HEK293 (cell line): ENCODE data around the gene ASCC2.

Experiments used
- CTCF ChIA-PET: fragments of 350-600 bp; formaldehyde crosslinking; extraction: SDS; loops from one replicate; lab custom pipeline; 2021; ENCODE audit warnings: antibody characterized with exemption; lab: Yijun Ruan, JAX
- POLR2A ChIA-PET: fragments of 300-600 bp; formaldehyde crosslinking; extraction: SDS; loops from one replicate; lab custom pipeline; 2020; ENCODE audit warnings: antibody characterized with exemption, inconsistent platforms; lab: Yijun Ruan, JAX
- H3K27ac ChIP-seq: fragments of 200-500 bp; sonication (Bioruptor generic); 2 replicates; pipeline ENCODE4 v1.5.1; 2014; ENCODE audit warnings: low read depth, low read length, control low read depth, inconsistent platforms; ENCODE audit errors: extremely low read depth
- H3K36me3 ChIP-seq, 2 experiments: fragments of 200-500 bp in 1 of 2; sonication (Bioruptor generic) in 1 of 2; 1 replicate in 1 of 2; 2 replicates in 1 of 2; pipeline ENCODE4 v1.5.1; 2014 to 2017; ENCODE audit warnings: inconsistent platforms in 2 of 2, low read length in 2 of 2; ENCODE audit not compliant: control insufficient read depth in 2 of 2, insufficient read depth in 1 of 2
- H3K4me1 ChIP-seq: fragments of 200-500 bp; sonication (Bioruptor generic); 2 replicates; pipeline ENCODE4 v1.5.1; 2014; ENCODE audit warnings: mild to moderate bottlenecking, low read length, inconsistent platforms; ENCODE audit not compliant: control insufficient read depth, insufficient read depth
- H3K4me3 ChIP-seq: 2 replicates; pipeline ENCODE4 v1.5.1; 2011; ENCODE audit warnings: low read depth, mild to moderate bottlenecking, control low read depth, low read length, moderate library complexity
- H3K9me3 ChIP-seq: fragments of 200-500 bp; sonication (Bioruptor generic); 2 replicates; pipeline ENCODE4 v1.5.1; 2014; ENCODE audit warnings: low read depth, low read length, inconsistent platforms; ENCODE audit not compliant: control insufficient read depth, insufficient read depth
- GLIS1 ChIP-seq: fragments of 450-650 bp; formaldehyde crosslinking; IDR thresholded peaks from 2 replicates; pipeline ENCODE4 v1.5.1; 2016; ENCODE audit warnings: missing biosample characterization, missing genetic modification characterization
- KLF1 ChIP-seq: fragments of 450-650 bp; formaldehyde crosslinking; IDR thresholded peaks from 2 replicates; pipeline ENCODE4 v1.5.1; 2016; ENCODE audit warnings: missing biosample characterization, missing genetic modification characterization
- KLF16 ChIP-seq: fragments of 450-650 bp; formaldehyde crosslinking; IDR thresholded peaks from 2 replicates; pipeline ENCODE4 v1.5.1; 2017; ENCODE audit warnings: missing biosample characterization, missing genetic modification characterization
- SCRT1 ChIP-seq: fragments of 450-650 bp; formaldehyde crosslinking; IDR thresholded peaks from 2 replicates; pipeline ENCODE4 v1.5.1; 2016; ENCODE audit warnings: missing biosample characterization, missing genetic modification characterization, borderline replicate concordance
- SP2 ChIP-seq: fragments of 450-650 bp; formaldehyde crosslinking; IDR thresholded peaks from 2 replicates; pipeline ENCODE4 v1.5.1; 2016; ENCODE audit warnings: missing biosample characterization, missing genetic modification characterization
- ZBTB17 ChIP-seq: fragments of 450-650 bp; formaldehyde crosslinking; IDR thresholded peaks from 2 replicates; pipeline ENCODE4 v1.5.1; 2016; ENCODE audit warnings: missing biosample characterization, missing genetic modification characterization
- ZFP41 ChIP-seq: fragments of 450-650 bp; formaldehyde crosslinking; IDR thresholded peaks from 2 replicates; pipeline ENCODE4 v1.5.1; 2016; ENCODE audit warnings: missing biosample characterization, missing genetic modification characterization, borderline replicate concordance
- ZNF121 ChIP-seq: fragments of 450-650 bp; formaldehyde crosslinking; IDR thresholded peaks from 2 replicates; pipeline ENCODE4 v1.5.1; 2016; ENCODE audit warnings: missing biosample characterization, missing genetic modification characterization
- ZNF169 ChIP-seq: fragments of 450-650 bp; formaldehyde crosslinking; IDR thresholded peaks from 2 replicates; pipeline ENCODE4 v1.5.1; 2016; ENCODE audit warnings: missing biosample characterization, missing genetic modification characterization
- ZNF223 ChIP-seq: fragments of 450-650 bp; formaldehyde crosslinking; IDR thresholded peaks from 2 replicates; pipeline ENCODE4 v1.5.1; 2016; ENCODE audit warnings: missing biosample characterization, missing genetic modification characterization
- ZNF302 ChIP-seq: fragments of 450-650 bp; formaldehyde crosslinking; IDR thresholded peaks from 2 replicates; pipeline ENCODE4 v1.5.1; 2016; ENCODE audit warnings: missing biosample characterization, missing genetic modification characterization, low read depth
- ZNF354C ChIP-seq: fragments of 450-650 bp; formaldehyde crosslinking; IDR thresholded peaks from 2 replicates; pipeline ENCODE4 v1.5.1; 2016; ENCODE audit warnings: missing biosample characterization, missing genetic modification characterization, low read depth, borderline replicate concordance
- ZNF404 ChIP-seq: fragments of 450-650 bp; formaldehyde crosslinking; IDR thresholded peaks from 2 replicates; pipeline ENCODE4 v1.5.1; 2017; ENCODE audit warnings: missing biosample characterization, missing genetic modification characterization
- ZNF623 ChIP-seq: fragments of 450-650 bp; formaldehyde crosslinking; IDR thresholded peaks from 2 replicates; pipeline ENCODE4 v1.5.1; 2016; ENCODE audit warnings: missing biosample characterization, missing genetic modification characterization
- ZNF768 ChIP-seq: fragments of 450-650 bp; formaldehyde crosslinking; IDR thresholded peaks from 2 replicates; pipeline ENCODE4 v1.5.1; 2018; ENCODE audit warnings: missing biosample characterization, mild to moderate bottlenecking, missing genetic modification characterization
- TF ChIP-seq, protein P1 (sequence below): fragments of 450-650 bp; formaldehyde crosslinking; IDR thresholded peaks from 2 replicates; pipeline ENCODE4 v1.5.1; 2016; ENCODE audit warnings: missing biosample characterization, missing genetic modification characterization
- TF ChIP-seq, protein P2 (sequence below): IDR thresholded peaks from 2 replicates; pipeline ENCODE4 v1.6.1; 2011; ENCODE audit warnings: mild to moderate bottlenecking, low read depth, low read length, borderline replicate concordance
- TF ChIP-seq, protein P3 (sequence below): fragments of 450-650 bp; formaldehyde crosslinking; IDR thresholded peaks from 2 replicates; pipeline ENCODE4 v1.5.1; 2017; ENCODE audit warnings: missing biosample characterization, missing genetic modification characterization

ASCC2 gene

DNA sequence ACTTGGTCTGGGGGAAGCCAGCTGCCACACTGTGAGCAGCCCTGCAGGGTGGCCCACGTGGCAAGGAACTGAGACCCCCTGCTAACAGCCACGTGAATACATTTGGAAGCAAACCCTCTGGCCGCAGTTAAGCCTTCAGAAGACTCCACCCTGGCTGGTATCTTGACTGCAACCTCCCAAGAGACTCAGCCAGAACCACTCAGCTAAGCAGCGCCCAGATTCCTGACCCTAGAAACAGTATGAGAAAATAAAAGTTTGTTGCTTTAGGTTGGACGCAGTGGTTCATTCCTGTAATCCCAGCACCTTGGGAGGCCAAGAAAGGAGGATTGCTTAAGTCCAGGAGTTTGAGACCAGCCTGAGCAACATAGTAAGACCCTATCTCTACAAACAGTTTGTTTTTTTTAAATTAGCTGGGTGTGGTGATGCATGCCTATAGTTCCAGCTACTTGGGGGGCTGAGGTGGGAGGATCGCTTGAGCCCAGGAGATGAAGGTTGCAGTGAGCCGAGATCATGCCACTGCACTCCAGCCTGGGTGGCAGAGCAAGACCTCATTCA is 79.9 kb downstream of the ASCC2 start:
- CTCF ChIA-PET, result interaction anchor here (0.8 kb wide), 1 partner anchor 49 kb away, joined by 4 read pairs; no protein-coding TSS in a partner anchor
- H3K36me3 ChIP-seq, result no peaks in the 10 kb centered on the region
- TF ChIP-seq GLIS1 (tag by site-specific recombination), result peak; percentile 67
- TF ChIP-seq, protein P1, sequence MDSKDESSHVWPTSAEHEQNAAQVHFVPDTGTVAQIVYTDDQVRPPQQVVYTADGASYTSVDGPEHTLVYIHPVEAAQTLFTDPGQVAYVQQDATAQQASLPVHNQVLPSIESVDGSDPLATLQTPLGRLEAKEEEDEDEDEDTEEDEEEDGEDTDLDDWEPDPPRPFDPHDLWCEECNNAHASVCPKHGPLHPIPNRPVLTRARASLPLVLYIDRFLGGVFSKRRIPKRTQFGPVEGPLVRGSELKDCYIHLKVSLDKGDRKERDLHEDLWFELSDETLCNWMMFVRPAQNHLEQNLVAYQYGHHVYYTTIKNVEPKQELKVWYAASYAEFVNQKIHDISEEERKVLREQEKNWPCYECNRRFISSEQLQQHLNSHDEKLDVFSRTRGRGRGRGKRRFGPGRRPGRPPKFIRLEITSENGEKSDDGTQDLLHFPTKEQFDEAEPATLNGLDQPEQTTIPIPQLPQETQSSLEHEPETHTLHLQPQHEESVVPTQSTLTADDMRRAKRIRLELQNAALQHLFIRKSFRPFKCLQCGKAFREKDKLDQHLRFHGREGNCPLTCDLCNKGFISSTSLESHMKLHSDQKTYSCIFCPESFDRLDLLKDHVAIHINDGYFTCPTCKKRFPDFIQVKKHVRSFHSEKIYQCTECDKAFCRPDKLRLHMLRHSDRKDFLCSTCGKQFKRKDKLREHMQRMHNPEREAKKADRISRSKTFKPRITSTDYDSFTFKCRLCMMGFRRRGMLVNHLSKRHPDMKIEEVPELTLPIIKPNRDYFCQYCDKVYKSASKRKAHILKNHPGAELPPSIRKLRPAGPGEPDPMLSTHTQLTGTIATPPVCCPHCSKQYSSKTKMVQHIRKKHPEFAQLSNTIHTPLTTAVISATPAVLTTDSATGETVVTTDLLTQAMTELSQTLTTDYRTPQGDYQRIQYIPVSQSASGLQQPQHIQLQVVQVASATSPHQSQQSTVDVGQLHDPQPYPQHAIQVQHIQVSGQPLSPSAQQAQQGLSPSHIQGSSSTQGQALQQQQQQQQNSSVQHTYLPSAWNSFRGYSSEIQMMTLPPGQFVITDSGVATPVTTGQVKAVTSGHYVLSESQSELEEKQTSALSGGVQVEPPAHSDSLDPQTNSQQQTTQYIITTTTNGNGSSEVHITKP (tag by site-specific recombination), result peak; percentile 69
- no peak for TF ChIP-seq ZNF302 (tag by site-specific recombination)
- TF ChIP-seq, all 188 proteins: peak for 2
- no peak overlapping the region for H3K27ac ChIP-seq
- peaks cover 2% of the 10 kb centered on the region; the same call in 1 of the 2 replicates for H3K4me1 ChIP-seq
- H3K4me3 ChIP-seq, result no peak overlapping the region
- H3K9me3 ChIP-seq, result no peaks in the 10 kb centered on the region
- POLR2A ChIA-PET, result interaction anchor here (0.9 kb wide), 1 partner anchor 9 kb away, joined by 3 read pairs; the partner anchor contains the start of genes UQCR10 and ZMAT5

DNA sequence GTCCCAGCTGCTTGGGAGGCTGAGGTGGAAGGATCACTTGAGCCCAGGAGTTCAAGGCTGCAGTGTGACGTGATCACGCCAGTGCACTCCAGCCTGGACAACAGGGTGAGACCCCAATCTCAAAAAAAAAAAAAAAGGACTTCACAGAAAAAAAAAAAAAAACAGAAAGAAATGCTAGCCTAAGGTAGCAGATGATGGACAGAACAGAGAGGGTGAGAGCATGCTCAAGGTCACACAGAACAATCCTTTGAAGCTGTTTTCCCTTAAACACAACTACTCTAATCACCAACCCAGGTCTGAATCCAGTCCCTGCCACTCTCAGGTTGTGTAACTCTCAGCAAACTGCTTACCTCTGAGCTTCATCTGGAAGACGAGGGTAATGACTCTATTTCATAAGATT is 81.0 kb downstream of the ASCC2 start:
- H3K4me3 ChIP-seq, result no peak overlapping the region
- peaks cover 2% of the 10 kb centered on the region; the same call in 1 of the 2 replicates for H3K4me1 ChIP-seq
- TF ChIP-seq ZNF169 (tag by site-specific recombination) (no peak), ZNF768 (tag by site-specific recombination) (peak; percentile 73; the same call in 1 of the 2 replicates)
- no peak overlapping the region for H3K27ac ChIP-seq
- H3K9me3 ChIP-seq, result no peaks in the 10 kb centered on the region
- ChIA-PET CTCF (interaction anchor here (0.5 kb wide), 1 partner anchor 15 kb away, joined by 3 read pairs; no protein-coding TSS in a partner anchor), POLR2A (interaction anchor here (0.7 to 1.6 kb wide), 4 partner anchors 9 to 372 kb away, joined by 3 to 5 read pairs (median 4); partner anchors contain the start of gene ZMAT5)
- H3K36me3 ChIP-seq, result no peaks in the 10 kb centered on the region

DNA sequence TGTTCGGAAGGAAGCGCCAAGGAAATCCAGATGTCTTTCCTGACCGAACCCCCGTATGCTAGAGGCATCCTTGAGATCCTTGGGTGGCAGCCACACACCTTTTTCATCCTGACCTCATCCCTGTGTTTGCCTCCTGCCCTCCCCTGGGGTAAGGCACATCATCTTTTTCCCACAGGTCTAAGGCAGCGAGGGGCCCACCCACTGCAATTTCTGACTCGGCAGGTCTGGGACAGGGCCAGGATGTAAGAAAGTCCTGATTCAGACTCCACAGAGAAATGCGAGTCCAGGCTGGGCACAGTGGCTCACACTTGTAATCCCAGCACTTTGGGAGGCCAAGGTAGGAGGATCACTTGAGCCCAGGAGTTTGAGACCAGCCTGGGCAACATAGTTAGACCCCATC is 81.7 kb downstream of the ASCC2 start:
- ChIA-PET CTCF (no interaction called here), POLR2A (interaction anchor here (1.6 kb wide), 1 partner anchor 10 kb away, joined by 5 read pairs; the partner anchor contains the start of gene ZMAT5)
- no peak overlapping the region for H3K4me3 ChIP-seq
- no peaks in the 10 kb centered on the region; a peak in 1 of 3 replicates for H3K36me3 ChIP-seq
- no peaks in the 10 kb centered on the region for H3K9me3 ChIP-seq
- TF ChIP-seq ZBTB17 (peak; percentile 29; the same call in 1 of the 2 replicates), SP2 (tag by site-specific recombination) (no peak), SCRT1 (tag by site-specific recombination) (no peak), ZNF223 (no peak), ZNF121 (peak; percentile 90), KLF1 (tag by site-specific recombination) (0 out of 2 replicates have a peak, but pooled peaks have one; percentile 25), ZNF623 (tag by site-specific recombination) (no peak), KLF16 (tag by site-specific recombination) (no peak), ZNF354C (tag by site-specific recombination) (no peak), ZFP41 (tag by site-specific recombination) (no peak), GLIS1 (tag by site-specific recombination) (0 out of 2 replicates have a peak, but pooled peaks have one; percentile 30), ZNF404 (no peak)
- TF ChIP-seq, protein P2, sequence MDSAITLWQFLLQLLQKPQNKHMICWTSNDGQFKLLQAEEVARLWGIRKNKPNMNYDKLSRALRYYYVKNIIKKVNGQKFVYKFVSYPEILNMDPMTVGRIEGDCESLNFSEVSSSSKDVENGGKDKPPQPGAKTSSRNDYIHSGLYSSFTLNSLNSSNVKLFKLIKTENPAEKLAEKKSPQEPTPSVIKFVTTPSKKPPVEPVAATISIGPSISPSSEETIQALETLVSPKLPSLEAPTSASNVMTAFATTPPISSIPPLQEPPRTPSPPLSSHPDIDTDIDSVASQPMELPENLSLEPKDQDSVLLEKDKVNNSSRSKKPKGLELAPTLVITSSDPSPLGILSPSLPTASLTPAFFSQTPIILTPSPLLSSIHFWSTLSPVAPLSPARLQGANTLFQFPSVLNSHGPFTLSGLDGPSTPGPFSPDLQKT, result no peak
- TF ChIP-seq, protein P3, sequence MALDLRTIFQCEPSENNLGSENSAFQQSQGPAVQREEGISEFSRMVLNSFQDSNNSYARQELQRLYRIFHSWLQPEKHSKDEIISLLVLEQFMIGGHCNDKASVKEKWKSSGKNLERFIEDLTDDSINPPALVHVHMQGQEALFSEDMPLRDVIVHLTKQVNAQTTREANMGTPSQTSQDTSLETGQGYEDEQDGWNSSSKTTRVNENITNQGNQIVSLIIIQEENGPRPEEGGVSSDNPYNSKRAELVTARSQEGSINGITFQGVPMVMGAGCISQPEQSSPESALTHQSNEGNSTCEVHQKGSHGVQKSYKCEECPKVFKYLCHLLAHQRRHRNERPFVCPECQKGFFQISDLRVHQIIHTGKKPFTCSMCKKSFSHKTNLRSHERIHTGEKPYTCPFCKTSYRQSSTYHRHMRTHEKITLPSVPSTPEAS (tag by site-specific recombination), result no peak
- H3K27ac ChIP-seq, result no peak overlapping the region
- peaks cover 2% of the 10 kb centered on the region; the same call in 1 of the 2 replicates for H3K4me1 ChIP-seq
